A204.1 (cell line): Measurements from ENCODE around the gene GEMIN7.
"Not testable (repeated sequence)": the region's sequence is repeated elsewhere in the genome, so short reads cannot be mapped to it uniquely, and the experiment has no call there.

Experiments used
- FAIRE-seq: peaks from 2 replicates; lab custom pipeline; 2012; peaks lifted over from hg19 to GRCh38; lab: Jason Lieb, UNC

The GEMIN7 gene

GRCh38 chr19:45104658-45105349 lies 25.7 kb downstream of the GEMIN7 start:
- FAIRE-seq, result no peak

DNA sequence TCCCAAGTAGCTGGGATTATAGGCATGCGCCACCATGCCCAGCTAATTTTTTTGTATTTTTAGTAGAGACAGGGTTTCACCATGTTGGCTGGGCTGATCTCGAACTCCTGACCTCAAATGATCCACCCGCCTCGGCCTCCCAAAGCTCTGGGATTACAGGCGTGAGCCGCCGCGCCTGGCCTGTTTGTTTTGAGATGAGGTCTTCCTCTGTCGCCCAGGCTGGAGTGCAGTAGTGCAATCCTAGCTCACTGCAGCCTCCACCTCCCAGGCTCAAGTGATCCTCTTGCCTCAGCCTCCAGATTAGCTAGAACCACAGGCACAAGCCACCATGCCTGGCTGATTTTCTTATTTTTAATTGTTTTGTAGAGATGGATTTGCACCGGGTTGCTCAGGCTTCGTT lies 27.3 kb downstream of the GEMIN7 start:
- not testable (repeated sequence) for FAIRE-seq

- FAIRE-seq, result no peak
Measured at GRCh38 chr19:45107621-45108150, 28.6 kb downstream of the GEMIN7 start.

DNA sequence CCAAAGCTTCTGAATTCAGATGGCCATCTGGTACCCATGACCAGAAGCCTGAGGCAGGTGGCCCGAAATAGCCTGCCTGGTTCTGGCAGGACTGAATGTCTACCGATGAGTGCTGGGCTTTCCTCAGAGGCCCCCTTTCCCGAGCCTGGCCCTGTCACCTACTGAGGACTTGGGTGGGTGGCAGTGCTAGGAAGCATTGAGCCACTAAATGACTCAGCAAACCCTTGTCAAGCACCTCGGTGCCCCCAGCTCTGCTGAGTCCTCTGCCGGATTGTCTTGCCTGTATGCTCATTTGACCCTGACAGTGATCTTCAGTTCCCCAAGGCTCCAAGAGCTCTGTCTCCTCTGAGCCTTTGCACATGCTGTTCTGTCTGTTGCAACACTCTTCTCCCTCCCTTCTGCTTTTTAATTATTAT lies 31.8 kb downstream of the GEMIN7 start:
- no peak for FAIRE-seq

GRCh38 chr19:45112111-45112827 lies 33.2 kb downstream of the GEMIN7 start:
- FAIRE-seq, result no peak

- no peak for FAIRE-seq
Measured at GRCh38 chr19:45113628-45114027, 34.6 kb downstream of the GEMIN7 start.

- no peak for FAIRE-seq
Measured at GRCh38 chr19:45114116-45114515, 35.1 kb downstream of the GEMIN7 start.

GRCh38 chr19:45115809-45116615 lies 37.0 kb downstream of the GEMIN7 start:
- no peak for FAIRE-seq

DNA sequence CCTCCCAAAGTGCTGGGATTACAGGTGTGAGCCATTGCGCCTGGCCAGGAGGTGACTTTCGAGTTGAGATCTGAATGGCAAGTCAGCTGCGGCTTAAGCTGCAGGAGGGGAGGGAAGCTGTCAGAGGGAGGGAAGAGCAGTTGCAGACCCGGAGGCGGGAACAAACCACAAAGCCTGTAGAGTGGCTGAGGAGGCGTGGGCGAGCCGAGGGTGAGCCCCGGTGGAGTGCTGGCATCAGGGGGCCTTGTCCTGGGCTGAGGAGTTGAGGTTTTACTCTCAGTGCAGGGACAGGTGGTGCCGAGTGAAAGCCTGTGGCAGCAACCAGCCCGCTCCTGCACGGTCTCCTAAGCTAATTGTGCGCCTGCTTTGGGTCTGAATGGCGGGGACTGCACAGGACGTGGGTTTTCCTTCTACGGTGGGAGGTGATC lies 38.1 kb downstream of the GEMIN7 start:
- FAIRE-seq, result no peak

- no peak for FAIRE-seq
Measured at GRCh38 chr19:45117671-45118070, 38.6 kb downstream of the GEMIN7 start.

DNA sequence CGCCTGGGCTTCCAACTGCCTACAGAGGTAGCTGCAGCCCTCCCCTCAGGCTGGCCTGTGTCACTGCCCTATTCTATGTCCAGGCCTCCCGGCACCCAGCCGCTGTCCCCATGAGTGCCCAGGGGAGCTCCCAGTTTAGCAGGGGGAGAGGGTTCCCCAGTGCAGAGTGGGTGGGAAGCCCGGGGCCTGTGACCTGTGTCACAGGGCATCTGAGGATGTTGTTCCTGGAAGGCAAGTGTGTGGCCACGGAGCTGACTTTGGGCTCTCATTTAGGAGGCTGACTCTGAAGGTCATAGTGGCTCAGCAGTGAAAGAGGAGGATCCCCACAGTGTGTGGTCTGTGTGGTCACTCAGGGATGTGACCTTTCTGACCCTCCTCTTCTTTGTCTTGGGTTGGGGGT lies 39.0 kb downstream of the GEMIN7 start:
- no peak for FAIRE-seq

GRCh38 chr19:45118591-45119355 lies 39.7 kb downstream of the GEMIN7 start:
- not testable (repeated sequence) for FAIRE-seq

- FAIRE-seq, result no peak
Measured at GRCh38 chr19:45119582-45119981, 40.5 kb downstream of the GEMIN7 start.

- no peak for FAIRE-seq
Measured at GRCh38 chr19:45121827-45122345, 42.8 kb downstream of the GEMIN7 start.

- no peak for FAIRE-seq
Measured at GRCh38 chr19:45122832-45123231, 43.8 kb downstream of the GEMIN7 start.

GRCh38 chr19:45123440-45123850 lies 44.4 kb downstream of the GEMIN7 start:
- FAIRE-seq, result no peak

DNA sequence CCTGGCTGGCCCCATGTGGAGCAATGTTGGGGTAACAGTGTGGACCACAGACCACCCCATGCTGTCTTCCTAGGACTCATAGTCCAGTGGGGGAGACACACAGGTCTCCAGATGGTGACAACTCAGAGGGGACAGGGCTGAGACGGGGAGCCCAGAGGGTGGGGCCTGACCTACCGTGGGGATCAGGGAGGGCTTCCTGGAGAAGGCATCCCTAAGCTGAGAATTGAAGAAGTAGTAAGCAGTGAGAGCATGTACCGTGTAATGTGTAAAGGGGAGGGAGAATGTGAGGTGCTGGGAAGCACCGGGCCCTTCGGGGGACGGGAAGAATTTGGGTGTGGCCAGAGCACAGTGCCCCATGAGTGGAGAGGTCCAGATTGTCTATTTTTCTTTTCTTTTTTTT lies 45.0 kb downstream of the GEMIN7 start:
- no peak for FAIRE-seq

DNA sequence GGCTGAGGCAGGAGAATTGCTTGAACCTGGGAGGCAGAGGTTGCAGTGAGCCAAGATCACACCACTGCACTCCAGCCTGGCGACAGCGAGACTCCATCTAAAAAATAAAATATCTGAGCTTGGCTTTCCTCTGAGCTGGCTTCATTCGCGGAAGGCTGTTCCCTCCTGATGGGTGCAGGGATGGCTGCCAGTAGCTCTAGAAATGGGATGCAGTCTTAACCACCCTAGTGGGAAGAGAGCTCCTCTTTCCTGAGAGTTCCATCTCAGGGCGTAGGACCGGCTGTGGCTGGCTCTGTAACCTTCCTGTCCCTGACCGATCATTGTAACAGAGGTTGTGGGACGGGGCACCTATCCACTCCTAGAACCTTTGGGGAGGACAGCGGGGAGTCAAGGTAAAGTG lies 46.3 kb downstream of the GEMIN7 start:
- FAIRE-seq, result no peak

DNA sequence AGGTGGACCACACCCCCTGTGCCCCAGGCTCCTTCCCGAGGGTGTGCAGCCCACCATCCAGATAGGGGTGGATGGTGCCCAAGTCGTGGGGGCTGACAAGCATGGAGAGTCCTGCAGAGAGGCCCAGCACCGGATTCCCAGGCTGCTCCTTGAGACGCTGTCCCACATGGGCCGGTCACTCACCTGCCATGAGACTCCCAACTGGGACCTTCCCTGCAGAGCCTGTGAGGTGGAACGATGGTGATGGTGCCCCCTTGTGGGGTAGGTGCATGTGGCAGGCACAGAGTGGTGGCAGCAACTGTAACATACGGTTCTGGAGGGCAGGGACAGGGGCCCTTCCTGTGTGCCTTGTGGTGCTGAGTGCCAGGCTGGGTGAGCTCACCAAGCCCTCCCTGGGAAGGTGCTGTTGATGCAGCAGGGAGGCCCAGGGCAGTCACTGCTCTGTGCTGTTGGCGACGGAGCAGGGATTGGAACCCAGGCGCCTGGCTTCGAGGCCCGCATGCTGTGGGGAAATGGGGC lies 47.0 kb downstream of the GEMIN7 start:
- FAIRE-seq, result no peak

DNA sequence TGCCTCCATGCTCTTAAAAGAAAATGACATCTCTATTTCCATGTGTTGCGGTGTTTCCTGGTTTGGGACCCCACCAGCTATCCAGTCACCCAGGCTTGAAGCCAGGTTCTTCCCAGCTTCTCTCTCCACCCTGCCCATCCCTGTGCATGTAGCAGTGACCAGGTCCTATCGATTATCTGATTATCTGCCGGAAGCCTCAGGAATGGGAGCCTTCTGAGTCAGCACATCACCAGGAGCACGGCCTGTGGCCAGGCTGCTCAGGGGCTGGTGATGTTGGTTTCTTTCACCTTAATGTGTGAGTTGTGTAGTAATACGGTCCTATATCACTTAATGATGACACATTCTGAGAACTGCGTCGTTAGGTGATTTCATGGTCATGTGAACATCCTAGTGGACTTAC lies 47.6 kb downstream of the GEMIN7 start:
- FAIRE-seq, result no peak

GRCh38 chr19:45128146-45128545 lies 49.1 kb downstream of the GEMIN7 start:
- no peak for FAIRE-seq

- no peak for FAIRE-seq
Measured at GRCh38 chr19:45128806-45129205, 49.7 kb downstream of the GEMIN7 start.
